Calu3 (cell line): ENCODE measurements around the gene NUP93. TPM values are rescaled to one million over a fixed set of nuclear protein-coding genes. Genes with fewer than 3 reads are reported as not detected.

Experiments used
- BruUV-seq: library from RNA; stranded (reverse); fragments of 400-500 nt; replicated peaks from 2 replicates; lab custom pipeline; 2021; lab: Mats Ljungman, UMichigan
- CTCF ChIA-PET: fragments of 300-600 bp; sonication (Branson Sonifier 250); formaldehyde crosslinking; loops from one replicate; lab custom pipeline; 2022; ENCODE audit warnings: antibody characterized with exemption; lab: Charles Lee
- DNase-seq: peaks from one replicate; pipeline ENCODE4 v3.0.0; 2022
- H3K27ac Mint-ChIP-seq: one replicate; pipeline ENCODE4 v1.8.0; 2022; ENCODE audit warnings: mixed read lengths; ENCODE audit not compliant: unreplicated experiment
- H3K27me3 Mint-ChIP-seq: one replicate; pipeline ENCODE4 v1.8.0; 2022; ENCODE audit warnings: mixed read lengths; ENCODE audit not compliant: unreplicated experiment
- H3K36me3 Mint-ChIP-seq: one replicate; pipeline ENCODE4 v1.8.0; 2022; ENCODE audit warnings: mild to moderate bottlenecking, moderate library complexity, mixed read lengths; ENCODE audit not compliant: insufficient read depth, unreplicated experiment
- H3K4me1 Mint-ChIP-seq: one replicate; pipeline ENCODE4 v1.8.0; 2022; ENCODE audit warnings: mild to moderate bottlenecking, low read depth, mixed read lengths; ENCODE audit not compliant: unreplicated experiment
- H3K4me3 Mint-ChIP-seq: one replicate; pipeline ENCODE4 v1.8.0; 2022; ENCODE audit warnings: mild to moderate bottlenecking, low read depth, moderate library complexity, mixed read lengths; ENCODE audit not compliant: unreplicated experiment
- H3K9me3 Mint-ChIP-seq: one replicate; pipeline ENCODE4 v1.8.0; 2022; ENCODE audit warnings: low read depth, mixed read lengths; ENCODE audit not compliant: unreplicated experiment
- intact Hi-C: fragments of 100-400 bp; cut with micrococcal nuclease; formaldehyde crosslinking; loops from one replicate; pipeline ENCODE4 v1.10.0; 2022; ENCODE audit not compliant: unreplicated experiment
- total RNA-seq: library from RNA; stranded (reverse); gene quantifications from 2 replicates; pipeline ENCODE4 v1.2.3, GENCODE V29; 2022
- TF ChIP-seq, protein P1 (sequence below): fragments of 200-600 bp; IDR thresholded peaks from one replicate; pipeline ENCODE4 v1.8.0; 2022; ENCODE audit warnings: antibody characterized with exemption; ENCODE audit not compliant: unreplicated experiment

The NUP93 gene
- total RNA-seq, 1 experiment from 2014 or later = 120 TPM

DNA sequence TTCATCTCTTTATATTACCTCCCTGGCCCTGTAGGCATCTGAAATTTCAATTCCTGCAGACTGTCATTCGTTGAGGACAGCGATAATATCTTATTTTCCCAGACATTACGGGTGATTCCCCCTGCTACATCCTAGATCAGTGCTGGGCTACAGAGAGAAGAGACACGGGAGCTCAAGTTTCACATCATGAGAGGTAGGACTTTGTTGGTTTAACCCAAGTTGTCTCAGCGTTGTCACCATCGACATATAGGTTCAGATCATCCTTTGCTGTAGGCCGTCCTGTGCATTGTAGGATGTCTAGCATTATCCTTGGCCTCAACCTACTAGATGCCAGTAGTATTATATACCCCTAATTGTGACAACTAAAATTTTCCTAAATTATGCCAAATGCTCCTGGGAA is 28.4 kb upstream of the NUP93 start:
- CTCF ChIA-PET = interaction anchor here (0.5 to 3.0 kb wide), 18 partner anchors 10 to 369 kb away, joined by 3 to 71 read pairs (median 6); partner anchors contain the start of gene MT2A
- H3K27ac Mint-ChIP-seq = no peak overlapping the region
- intact Hi-C loops = no loop called here
- DNase-seq = no peak
- H3K4me1 Mint-ChIP-seq = no peaks in the 10 kb centered on the region
- H3K27me3 Mint-ChIP-seq = no peaks in the 10 kb centered on the region
- H3K9me3 Mint-ChIP-seq = peaks cover 2% of the 10 kb centered on the region
- TF ChIP-seq, protein P1, sequence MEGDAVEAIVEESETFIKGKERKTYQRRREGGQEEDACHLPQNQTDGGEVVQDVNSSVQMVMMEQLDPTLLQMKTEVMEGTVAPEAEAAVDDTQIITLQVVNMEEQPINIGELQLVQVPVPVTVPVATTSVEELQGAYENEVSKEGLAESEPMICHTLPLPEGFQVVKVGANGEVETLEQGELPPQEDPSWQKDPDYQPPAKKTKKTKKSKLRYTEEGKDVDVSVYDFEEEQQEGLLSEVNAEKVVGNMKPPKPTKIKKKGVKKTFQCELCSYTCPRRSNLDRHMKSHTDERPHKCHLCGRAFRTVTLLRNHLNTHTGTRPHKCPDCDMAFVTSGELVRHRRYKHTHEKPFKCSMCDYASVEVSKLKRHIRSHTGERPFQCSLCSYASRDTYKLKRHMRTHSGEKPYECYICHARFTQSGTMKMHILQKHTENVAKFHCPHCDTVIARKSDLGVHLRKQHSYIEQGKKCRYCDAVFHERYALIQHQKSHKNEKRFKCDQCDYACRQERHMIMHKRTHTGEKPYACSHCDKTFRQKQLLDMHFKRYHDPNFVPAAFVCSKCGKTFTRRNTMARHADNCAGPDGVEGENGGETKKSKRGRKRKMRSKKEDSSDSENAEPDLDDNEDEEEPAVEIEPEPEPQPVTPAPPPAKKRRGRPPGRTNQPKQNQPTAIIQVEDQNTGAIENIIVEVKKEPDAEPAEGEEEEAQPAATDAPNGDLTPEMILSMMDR = no peak
- no peaks in the 10 kb centered on the region for H3K36me3 Mint-ChIP-seq
- no TSS peak for BruUV-seq
- H3K4me3 Mint-ChIP-seq = no peak overlapping the region

DNA sequence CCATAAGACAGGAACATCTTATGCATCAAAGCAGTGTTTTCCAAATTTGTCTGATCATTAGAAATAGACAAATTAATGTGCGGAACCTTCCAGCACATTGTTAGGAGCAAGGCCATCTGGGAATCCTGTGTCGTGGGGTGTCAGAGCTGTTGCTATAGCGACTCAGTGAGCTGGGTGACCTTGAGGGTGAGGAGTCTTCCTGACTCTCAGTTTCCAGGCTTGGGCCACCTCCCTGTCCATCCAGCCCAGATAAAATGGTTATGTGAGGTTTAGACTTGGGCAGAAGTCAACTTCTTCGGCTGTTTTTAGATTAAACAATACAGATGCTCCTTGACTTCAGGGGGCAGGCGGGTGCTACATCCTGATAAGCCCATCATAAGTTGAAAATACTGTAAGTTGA is 27.1 kb upstream of the NUP93 start:
- H3K4me3 Mint-ChIP-seq = no peak overlapping the region
- no peak overlapping the region for H3K27ac Mint-ChIP-seq

DNA sequence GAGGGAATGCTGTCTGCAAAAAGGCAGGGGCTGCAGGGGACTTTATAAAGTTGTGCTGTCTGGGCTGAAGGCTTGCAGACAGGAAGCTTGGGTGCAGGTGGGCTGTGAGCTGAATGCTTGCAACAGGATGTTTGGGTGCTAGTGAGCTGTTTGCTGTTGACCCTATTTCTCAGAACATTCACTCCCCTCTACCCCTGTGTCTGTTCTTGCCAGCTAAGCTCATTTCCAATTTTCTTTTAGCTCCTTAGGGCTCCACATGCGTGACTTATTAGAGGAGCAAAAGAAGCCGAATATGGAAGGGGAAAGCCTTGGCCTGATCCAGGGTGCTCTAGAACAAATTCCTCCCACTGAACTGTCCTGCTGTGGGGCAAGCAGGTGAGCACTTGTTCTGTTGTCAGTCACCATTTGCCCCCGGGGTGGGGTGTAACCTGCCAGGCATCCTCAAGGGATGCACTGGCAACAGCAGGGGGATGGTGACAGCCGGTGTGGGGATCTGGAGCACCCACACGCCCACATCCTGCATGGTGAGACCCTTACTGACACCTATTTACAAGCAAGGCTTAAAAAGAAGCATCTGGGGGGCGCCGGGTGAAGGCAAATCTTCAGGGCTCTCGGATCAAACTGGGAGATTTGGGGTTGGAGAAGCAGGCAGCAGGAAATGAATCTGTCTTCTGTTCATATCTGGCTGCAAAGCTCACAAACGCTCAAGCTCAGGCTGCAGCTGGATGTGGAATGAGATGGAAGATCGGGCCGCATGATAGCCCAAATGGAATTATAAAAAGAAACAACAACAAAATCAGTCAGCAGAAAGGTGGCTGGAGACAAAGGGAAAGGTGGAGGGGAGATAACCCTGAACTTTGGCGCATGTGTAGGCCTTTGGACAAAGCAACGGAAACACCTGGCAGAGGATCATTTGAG is 21.1 kb upstream of the NUP93 start:
- H3K9me3 Mint-ChIP-seq = no peaks in the 10 kb centered on the region
- TF ChIP-seq, protein P1 = no peak
- BruUV-seq = no TSS peak
- H3K27me3 Mint-ChIP-seq = peaks cover 61% of the 10 kb centered on the region
- no peak overlapping the region for H3K27ac Mint-ChIP-seq
- no peak overlapping the region for H3K4me3 Mint-ChIP-seq
- DNase-seq = no peak
- H3K4me1 Mint-ChIP-seq = no peaks in the 10 kb centered on the region
- H3K36me3 Mint-ChIP-seq = no peaks in the 10 kb centered on the region
- intact Hi-C loops = no loop called here
- CTCF ChIA-PET = no interaction called here

More for the DNA sequence above, 27.1 kb upstream of the NUP93 start:
- Mint-ChIP-seq H3K9me3 (no peaks in the 10 kb centered on the region), H3K4me1 (no peaks in the 10 kb centered on the region), H3K27me3 (peaks cover 7% of the 10 kb centered on the region), H3K36me3 (no peaks in the 10 kb centered on the region)
- CTCF ChIA-PET = interaction anchor here (0.7 to 3.0 kb wide), 8 partner anchors 29 to 1067 kb away, joined by 3 to 71 read pairs (median 6); partner anchors contain the start of gene MT2A
- no TSS peak for BruUV-seq
- DNase-seq = no peak
- TF ChIP-seq, protein P1 = no peak
- intact Hi-C loops = loop anchor here (1.0 to 2.0 kb wide), 5 partner anchors 29 to 189 kb away; no protein-coding TSS in a partner anchor

DNA sequence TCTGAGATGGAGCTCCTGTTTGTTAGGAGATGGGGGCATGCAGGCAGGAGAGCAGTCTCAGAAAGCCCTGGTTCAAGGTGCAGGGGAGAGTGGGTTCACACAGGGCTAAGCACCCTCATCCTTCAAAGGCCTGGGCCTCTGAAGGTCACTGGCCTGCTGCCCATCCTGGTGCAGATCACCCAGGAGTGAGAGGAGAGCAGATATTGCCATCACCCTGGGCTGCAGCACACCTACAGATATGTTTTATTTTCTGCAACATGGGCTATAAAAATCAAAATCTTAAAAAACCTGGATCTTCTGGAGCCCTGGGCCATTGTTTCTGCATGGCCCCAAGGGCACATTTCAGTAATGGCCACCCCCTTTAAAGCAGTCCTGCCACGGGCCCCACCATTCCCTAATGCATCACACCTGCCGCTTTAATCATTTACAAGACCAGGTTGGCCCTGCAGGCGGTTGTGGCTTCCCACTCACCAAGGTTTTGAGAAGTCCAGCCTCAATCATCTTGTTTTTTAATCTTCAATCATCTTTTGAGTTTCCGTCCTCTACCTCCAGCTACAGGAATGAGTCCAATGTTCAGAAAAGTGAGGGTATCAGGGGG is 20.4 kb upstream of the NUP93 start:
- Mint-ChIP-seq H3K27me3 (peaks cover 61% of the 10 kb centered on the region), H3K9me3 (no peaks in the 10 kb centered on the region), H3K27ac (no peak overlapping the region), H3K4me3 (no peak overlapping the region), H3K36me3 (no peaks in the 10 kb centered on the region), H3K4me1 (no peaks in the 10 kb centered on the region)
- TF ChIP-seq, protein P1 = no peak
- DNase-seq = no peak
- no TSS peak for BruUV-seq
- intact Hi-C loops = no loop called here
- CTCF ChIA-PET = no interaction called here
